Fibroblast of skin of abdomen (primary cell): ENCODE measurements around the gene SDHD.

Source experiments
- DNase-seq: peaks from one replicate; pipeline ENCODE4 v3.0.0-alpha.2; 2013

SDHD gene

DNA sequence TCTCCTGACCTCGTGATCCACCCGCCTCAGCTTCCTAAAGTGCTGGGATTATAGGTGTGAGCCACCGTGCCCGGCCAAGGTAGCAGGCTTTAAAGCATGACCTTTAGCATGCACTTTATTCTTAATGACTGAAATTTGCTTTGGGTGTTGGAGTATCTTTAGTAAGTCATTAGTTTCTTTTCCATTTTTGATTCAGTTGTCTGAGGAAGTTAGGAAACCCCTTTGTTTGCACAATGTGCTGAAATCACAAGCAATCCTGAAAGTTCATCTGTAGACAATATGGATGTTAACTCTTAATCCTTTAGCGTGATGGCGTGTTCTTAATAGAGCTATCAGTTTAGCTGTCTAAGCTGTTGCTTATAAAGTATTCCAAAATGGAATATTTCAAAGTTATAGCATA lies 16.8 kb downstream of the SDHD start:
- no peak for DNase-seq

DNA sequence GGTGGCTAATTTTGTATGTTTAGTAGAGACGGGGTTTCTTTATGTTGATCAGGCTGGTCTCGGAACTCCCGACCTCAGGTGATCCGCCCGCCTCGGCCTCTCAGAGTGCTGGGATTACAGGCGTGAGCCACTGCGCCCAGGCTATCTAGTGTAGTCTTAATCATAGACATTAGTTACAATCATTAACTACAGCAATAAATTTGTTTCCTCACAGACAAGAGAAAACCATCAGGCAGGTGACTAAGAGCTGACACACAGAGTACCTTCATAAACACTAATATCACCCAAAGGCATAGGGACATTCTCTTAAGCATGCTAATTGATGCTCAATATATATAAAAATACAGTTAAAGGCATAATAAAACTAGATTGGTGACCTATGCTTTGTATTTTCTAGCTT lies 19.4 kb downstream of the SDHD start:
- DNase-seq: no peak

DNA sequence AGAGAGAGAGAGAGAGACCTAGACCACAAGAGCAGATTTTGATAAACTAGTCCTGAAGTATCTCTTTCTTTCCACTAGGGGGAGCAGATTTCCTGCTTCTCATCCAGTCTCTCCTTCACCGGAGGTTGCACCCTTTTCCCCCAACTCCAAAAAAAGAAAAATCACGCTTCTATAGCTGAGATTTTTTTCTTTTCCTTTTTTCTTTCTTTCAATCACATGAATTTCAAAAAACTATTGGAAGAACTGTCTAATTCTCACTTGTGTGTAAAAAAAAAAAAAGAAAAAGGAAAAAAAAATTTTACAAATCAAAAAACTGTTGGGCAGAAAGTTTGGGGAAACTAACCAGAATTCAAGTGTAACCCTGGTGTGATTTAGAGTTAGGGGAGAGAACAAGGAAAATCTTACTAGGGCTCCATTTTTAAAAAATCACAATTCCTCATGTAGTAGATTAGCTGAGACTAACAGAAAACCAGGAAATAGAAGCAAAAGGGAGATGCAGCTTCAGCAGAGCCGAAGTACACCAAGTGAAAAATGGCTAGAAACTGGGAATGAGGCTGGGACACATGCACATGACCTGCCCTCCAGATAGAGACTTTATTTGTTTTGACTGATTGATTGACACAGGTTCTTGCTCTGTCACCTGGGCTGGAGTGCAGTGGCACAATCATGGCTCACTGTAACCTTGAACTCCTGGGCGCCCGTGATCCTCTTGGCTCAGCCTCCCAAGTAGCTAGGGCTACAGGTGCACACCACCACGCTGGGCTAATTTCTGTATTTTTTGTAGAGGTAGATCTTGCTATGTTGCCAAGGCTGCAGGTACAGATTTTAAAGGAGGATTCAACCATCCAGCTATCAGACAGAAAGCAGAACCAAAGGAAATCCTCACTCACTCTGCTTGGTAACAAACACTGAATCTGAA lies 27.1 kb downstream of the SDHD start:
- DNase-seq: peak; percentile 65

- DNase-seq: no peak
These were observed 27.8 kb downstream of the SDHD start for GRCh38 chr11:112114460-112114859.

- no peak for DNase-seq
These were observed 28.7 kb downstream of the SDHD start for GRCh38 chr11:112115386-112115785.

- no peak for DNase-seq
These were observed 31.5 kb downstream of the SDHD start for GRCh38 chr11:112118176-112118575.

GRCh38 chr11:112121981-112122615 lies 35.4 kb downstream of the SDHD start:
- no peak for DNase-seq

DNA sequence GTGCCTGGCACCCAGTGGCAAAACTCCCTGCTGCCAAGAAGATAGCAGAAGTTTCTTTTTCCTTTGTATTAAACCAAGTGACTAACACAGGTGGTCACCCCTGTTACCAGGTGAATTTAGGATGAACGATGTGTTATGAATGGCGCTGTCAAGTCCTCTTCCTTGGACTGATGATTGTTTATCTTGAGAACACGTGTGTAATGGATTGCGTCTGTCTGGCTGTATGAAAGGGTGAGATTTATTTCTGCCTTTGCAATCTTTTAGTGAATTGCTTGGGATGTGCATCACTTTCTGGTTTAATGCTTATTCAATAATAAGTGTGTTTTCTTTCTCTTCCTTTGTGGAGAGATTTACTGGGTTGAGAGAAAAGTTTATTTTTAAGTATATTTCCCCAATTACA lies 36.5 kb downstream of the SDHD start:
- no peak for DNase-seq

DNA sequence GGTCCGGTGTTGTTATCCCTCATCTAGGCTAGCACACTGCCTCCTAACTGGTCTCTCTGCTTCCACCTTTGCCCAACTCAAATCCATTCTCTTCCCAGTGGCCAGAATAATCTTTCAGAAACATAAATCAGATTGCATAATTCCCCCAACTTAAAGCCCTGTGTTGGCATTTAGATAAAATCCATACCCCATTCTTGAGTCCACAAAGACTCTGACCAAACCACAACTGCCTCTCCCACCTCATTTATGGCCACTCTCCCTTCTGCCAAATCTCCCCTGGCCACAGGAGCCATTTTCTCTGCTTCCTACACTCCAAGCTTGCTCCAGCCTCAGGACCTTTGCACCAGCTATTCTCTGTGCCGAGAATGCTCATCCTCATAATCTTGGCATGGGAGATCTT lies 40.4 kb downstream of the SDHD start:
- DNase-seq: no peak

- DNase-seq: peak; percentile 87
These were observed 41.9 kb downstream of the SDHD start for GRCh38 chr11:112128483-112129121.

GRCh38 chr11:112129656-112130055 lies 43.0 kb downstream of the SDHD start:
- DNase-seq: no peak

DNA sequence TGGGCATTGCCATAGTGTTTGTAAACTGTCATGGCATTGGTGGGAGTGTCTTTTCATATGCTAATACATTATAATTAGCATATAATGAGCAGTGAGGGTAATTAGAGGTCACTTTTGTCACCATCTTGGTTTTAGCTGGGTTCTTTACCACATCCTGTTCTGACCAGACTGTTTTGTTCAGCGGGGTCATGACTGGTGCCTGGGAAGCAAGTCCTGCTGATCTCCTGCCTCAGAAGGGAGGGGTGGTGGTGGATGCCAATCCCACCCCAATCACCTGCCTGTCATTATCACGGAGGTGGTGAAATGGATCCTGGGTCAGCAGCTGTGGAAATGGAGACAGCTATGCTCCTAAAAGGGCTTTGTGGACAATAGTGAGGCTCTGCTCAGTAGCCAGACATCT lies 46.1 kb downstream of the SDHD start:
- DNase-seq: no peak

GRCh38 chr11:112134473-112134872 lies 47.8 kb downstream of the SDHD start:
- DNase-seq: no peak

DNA sequence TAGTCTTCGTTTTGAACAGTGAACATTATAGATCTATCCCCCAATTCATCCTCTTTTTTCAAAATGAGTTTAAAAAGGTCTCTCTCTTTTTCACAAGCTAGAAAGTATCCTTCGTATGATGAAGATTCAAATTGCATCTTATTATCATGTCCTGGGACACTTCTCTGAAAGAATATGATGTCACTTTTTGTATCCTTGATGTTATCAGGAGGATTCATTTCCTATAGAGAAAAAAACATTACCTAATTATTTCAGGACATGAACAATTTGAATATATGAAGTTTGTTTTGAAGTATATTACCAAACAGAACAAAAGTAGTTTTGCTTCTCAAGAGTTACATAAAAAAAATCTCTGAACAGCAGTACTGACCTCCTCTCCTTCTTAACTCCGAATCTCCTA lies 56.9 kb downstream of the SDHD start:
- DNase-seq: no peak
